Measurements from ENCODE around the gene IGFBP2. TPM values are rescaled to one million over a fixed set of nuclear protein-coding genes. Genes with fewer than 3 reads are reported as not detected.
A peak's percentile ranks its signal among the peaks of the same experiment; 100 is the strongest.
"Not testable (repeated sequence)": the region's sequence is repeated elsewhere in the genome, so short reads cannot be mapped to it uniquely, and the experiment has no call there.

IGFBP2 gene
- polyA plus RNA-seq (2013, experiment 1 of 2; ENCODE audit: insufficient read length) = 20.9 TPM
- 20.1 TPM for polyA plus RNA-seq (2013, experiment 2 of 2; ENCODE audit: insufficient read length)

GRCh38 chr2:216632952-216633615 is at the start of gene IGFBP2:
TSS of gene IGFBP2 (plus strand) at chr2:216633420. CDS start at chr2:216633524, 104 bp downstream.
- no peak for DNase-seq

- DNase-seq = no peak
Observed at GRCh38 chr2:216583606-216584005, 49.6 kb upstream of the IGFBP2 start.

GRCh38 chr2:216584112-216584511 is 49.1 kb upstream of the IGFBP2 start:
- no peak for DNase-seq

GRCh38 chr2:216585441-216585840 is 47.8 kb upstream of the IGFBP2 start:
- DNase-seq = no peak

GRCh38 chr2:216588861-216589710 is 44.1 kb upstream of the IGFBP2 start:
- no peak for DNase-seq

GRCh38 chr2:216589791-216590190 is 43.4 kb upstream of the IGFBP2 start:
- DNase-seq = no peak

- peak; percentile 14 for DNase-seq
Observed at GRCh38 chr2:216590780-216591179, 42.4 kb upstream of the IGFBP2 start.

- no peak for DNase-seq
Observed at GRCh38 chr2:216591480-216591879, 41.7 kb upstream of the IGFBP2 start.

GRCh38 chr2:216594081-216594480 is 39.1 kb upstream of the IGFBP2 start:
- no peak for DNase-seq

- peak; percentile 87 for DNase-seq
Observed at GRCh38 chr2:216596236-216596979, 36.8 kb upstream of the IGFBP2 start.

- DNase-seq = peak; percentile 67
Observed at GRCh38 chr2:216596980-216597509, 36.2 kb upstream of the IGFBP2 start.

- not testable (repeated sequence) for DNase-seq
Observed at GRCh38 chr2:216597825-216598224, 35.4 kb upstream of the IGFBP2 start.

GRCh38 chr2:216601632-216602409 is 31.4 kb upstream of the IGFBP2 start:
- DNase-seq = no peak

GRCh38 chr2:216603010-216603883 is 30.0 kb upstream of the IGFBP2 start:
- DNase-seq = no peak

- no peak for DNase-seq
Observed at GRCh38 chr2:216603884-216604245, 29.4 kb upstream of the IGFBP2 start.

GRCh38 chr2:216604458-216604857 is 28.8 kb upstream of the IGFBP2 start:
- no peak for DNase-seq

GRCh38 chr2:216606551-216607276 is 26.5 kb upstream of the IGFBP2 start:
- peak; percentile 35 for DNase-seq

GRCh38 chr2:216607277-216607560 is 26.0 kb upstream of the IGFBP2 start:
- no peak for DNase-seq

- no peak for DNase-seq
Observed at GRCh38 chr2:216608525-216608924, 24.7 kb upstream of the IGFBP2 start.

GRCh38 chr2:216615298-216616082 is 17.7 kb upstream of the IGFBP2 start:
- no peak for DNase-seq

All from fibroblast of skin of abdomen (primary cell).